CD4-positive, alpha-beta T cell treated with Interleukin-2 at 100 ng/mL for 4 hours (primary cell): ENCODE data around the gene GPC6.
"Not testable (repeated sequence)": the region's sequence is repeated elsewhere in the genome, so short reads cannot be mapped to it uniquely, and the experiment has no call there.

Experiments
- DNase-seq: peaks from one replicate; pipeline ENCODE4 v3.0.0-alpha.2; 2020; ENCODE audit warnings: low spot score

GPC6 gene

DNA sequence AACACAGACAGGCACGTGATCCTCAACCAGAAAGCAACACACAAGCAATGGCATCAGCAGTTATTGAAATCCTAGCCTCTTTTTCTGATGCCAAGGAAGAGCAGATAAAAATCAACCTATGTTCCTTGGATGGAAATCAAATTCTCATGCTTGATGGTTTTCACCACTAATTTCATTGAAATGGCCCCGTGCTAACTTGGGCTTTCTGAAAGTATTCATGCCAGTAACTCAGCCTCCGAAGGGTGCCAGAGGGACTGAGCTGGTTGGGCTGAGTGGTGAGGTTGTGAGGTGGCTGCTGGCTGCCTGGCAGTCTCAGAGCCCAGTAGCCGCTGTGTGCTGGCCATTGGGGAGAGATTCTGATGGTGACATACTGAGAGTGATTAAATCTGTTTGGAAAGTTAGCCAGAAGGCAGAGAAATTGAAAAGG lies 943.6 kb downstream of the GPC6 start:
- DNase-seq: no peak

DNA sequence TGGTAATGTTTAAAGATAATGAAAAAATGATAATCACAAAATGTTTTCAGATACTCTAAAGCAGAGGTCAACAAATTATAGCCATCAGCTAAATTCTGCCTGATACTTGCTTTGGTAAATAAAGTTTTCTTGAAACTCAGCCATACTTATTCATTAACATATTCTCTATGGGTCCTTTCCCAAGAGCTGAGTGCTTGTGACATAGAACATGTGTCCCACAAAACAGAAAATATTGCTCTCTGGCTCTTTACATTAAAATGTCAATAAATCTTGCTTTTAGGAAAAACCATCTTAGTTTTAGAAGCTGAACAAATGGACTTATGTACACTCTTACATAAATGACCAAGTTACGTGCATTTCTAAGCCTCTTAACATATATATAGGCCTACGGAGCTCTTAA lies 945.8 kb downstream of the GPC6 start:
- DNase-seq: no peak

DNA sequence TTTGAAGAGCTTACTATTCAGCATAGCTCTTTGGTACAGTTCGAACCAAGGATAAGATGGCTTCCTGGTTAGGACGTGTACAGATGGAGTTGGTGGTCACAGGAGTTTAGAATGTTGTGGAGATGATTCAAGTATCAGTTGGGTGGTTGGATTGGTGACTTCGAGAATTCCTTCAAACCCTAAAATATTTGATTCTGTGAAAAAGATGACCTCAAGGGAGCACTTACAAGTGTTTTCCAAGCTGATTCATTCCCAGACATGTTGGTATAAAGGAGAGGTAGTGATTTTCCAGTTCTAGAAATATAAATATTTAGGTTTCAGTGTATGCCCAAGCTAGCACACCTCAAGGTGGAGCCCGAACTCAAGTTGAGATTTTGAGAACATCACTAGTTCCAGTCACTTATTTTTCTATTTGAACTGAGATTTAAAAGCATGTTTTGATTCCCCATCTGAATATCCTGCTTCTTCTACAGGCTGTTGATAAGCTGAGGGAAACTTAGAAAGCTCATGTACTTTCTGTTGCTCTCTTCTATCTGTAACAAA lies 946.8 kb downstream of the GPC6 start:
- DNase-seq: no peak

DNA sequence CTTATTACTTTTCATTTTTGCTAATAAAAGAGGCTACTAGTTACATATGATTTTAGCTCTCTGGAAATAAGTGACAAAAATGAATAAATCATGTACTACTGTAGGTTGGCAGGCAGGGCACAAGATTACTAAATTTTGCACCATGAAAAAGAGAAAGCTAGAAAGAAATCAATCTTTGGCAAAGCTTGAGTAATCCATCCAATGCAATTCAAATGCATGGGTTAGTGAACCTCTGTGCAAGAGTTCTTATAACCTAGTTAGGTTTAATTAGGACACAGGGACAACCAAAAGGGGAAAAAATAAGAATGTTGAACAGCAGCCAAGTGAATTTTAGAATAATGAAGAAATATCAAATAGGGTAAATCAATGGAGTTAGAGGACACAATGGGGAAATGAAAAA lies 947.4 kb downstream of the GPC6 start:
- no peak for DNase-seq

DNA sequence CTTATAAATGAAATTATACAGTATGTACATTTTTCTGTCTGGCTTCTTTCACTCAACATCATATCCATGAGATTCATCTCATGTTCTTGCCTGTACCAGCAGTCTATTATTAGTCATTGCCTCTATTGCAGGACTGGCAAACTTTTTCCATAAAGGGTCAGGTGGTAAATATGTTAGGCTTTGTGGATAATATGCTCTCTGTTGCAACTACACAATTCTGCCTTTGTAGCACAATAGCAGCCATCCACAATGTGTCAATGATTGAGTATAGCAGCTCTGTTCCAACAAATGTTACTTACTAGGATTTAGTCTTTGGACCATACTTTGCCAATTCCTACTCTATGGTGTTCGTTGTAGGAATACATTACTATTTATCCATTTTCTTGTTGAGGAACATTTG lies 948.5 kb downstream of the GPC6 start:
- no peak for DNase-seq

DNA sequence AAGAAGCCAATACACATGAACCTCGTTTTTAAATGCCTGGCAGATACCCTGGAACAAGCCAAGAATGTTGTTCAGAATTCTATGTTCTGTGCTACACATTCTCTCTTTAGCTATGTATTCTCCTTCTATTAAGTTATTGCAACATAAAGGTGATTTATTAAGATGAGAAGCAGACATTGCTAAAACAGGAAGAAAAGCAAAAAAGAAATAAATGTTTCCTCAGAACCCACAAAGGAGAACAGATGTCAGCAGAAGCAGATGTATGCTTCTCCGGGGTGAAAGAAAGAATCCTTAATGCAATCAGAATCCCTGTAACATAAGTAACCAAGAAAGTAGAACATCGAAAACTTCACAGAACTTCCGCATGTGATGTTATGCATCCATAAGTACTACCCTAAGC lies 950.0 kb downstream of the GPC6 start:
- DNase-seq: no peak

DNA sequence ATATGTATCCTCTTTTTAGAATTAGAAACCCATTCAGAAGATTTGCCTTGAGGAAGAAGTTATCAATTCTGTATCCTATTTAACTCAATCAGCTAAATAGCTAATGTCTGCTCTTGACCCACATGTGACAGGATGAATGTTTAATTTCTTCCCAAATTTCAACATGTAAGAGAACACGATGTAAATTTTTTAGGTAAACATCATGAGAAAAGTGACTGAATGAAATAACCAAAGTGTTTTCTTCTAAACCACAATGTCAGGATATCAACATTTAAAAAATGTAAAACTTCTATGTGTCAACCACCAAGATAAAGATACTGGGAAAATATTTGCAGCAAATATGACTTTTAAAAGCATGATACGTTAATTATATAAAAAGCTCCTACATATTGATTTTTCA lies 950.4 kb downstream of the GPC6 start:
- DNase-seq: no peak

DNA sequence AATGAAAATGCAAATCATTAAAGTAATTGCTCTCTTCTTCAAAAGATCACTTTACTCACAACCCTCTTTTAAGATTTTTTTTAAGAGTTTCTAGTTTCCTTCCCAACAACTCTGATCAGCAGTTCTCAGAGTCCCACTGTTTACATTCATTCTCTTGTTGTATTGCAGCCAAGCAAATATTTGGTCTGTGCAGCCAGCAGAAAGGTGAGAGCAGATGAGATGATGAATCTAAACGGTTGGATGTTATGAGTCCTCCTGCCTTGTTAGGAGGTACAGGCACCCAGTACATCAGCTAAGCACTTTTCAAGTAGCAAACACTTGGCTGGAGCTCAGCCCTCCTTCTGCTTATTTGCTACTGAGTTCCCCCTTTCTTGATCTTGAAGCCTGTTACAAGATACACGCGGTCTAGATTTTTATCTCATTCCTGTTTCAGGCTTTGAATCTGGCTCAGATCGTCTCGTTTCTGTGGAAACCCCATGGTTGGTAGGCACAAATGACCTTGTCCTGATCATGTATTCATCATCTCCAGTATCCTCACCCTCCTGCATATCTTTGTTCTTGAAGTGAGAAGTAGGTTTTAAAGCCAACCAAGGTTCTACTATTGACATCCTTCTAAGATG lies 952.1 kb downstream of the GPC6 start:
- DNase-seq: no peak

DNA sequence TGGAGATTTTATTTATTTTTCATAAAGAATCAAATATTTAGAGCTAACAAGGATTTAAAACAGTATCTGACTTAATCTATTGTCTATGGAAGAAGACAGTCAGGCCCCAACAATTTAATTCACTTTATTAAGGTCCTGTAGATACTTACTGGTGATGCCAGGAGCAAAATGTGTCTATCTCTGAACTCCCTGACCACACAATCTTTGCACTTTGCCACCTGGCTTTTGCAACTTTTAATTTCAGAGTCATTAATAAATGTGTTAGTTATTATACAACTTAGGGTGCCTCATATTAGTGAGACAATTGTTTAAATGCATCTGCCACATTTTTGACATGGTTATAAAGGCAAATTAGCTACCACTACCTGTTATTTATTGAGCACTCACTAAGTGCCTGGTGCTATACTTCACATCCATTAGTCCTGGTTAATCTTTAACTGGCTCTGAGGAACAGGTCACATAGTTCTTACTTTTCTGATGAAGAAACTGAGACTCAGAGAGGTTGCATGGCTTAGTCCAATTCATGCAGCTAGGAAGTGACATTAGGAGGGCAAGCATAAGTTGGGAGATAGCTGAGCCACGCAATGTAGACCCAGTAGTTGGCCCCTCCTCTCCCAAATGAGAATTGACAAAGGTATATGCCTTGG lies 955.0 kb downstream of the GPC6 start:
- no peak for DNase-seq

DNA sequence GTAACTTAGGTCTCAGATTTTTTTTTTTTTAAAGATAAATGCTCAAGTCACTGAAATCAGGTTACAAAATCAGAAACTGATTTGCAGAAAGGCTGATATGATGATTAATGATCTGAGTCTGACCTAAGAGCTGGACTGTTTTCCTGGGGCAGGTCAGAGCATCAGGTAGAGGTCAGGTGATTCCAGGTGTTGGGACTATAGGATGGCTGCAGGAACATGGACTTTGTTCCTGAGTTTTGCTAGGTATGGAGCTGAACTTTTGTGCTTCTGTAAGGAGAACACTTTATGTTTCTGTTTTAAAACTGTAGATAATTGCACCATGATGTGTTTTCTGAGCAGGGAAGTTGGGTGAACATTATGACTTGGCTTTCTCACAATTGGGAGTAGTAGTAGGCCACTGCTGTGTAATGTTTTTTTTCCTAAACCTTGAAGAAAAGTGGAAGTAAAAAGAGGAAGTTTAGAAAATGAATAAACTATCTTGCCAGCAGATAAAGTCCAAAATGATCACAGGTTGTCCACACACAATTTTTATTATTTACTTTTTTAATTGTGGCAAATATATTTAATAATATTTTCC lies 955.7 kb downstream of the GPC6 start:
- no peak for DNase-seq

DNA sequence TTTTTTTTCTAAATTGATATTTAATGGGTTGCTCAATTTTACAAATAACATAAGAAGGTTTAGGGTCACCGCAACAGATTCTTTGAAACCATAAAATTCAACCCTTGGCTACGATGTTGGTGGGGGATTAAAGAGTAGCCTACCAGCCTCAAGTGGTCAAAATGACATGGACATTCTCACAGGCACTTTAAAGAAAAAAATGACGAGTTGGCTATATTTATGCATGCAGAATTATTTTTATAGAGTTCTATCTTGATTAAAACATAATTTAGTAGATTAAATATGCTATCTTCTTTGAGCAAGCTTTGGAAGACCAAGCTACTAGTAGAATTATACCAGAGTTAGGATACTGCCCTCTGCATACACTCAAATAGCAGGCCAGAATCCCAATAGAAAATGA lies 959.9 kb downstream of the GPC6 start:
- DNase-seq: no peak

DNA sequence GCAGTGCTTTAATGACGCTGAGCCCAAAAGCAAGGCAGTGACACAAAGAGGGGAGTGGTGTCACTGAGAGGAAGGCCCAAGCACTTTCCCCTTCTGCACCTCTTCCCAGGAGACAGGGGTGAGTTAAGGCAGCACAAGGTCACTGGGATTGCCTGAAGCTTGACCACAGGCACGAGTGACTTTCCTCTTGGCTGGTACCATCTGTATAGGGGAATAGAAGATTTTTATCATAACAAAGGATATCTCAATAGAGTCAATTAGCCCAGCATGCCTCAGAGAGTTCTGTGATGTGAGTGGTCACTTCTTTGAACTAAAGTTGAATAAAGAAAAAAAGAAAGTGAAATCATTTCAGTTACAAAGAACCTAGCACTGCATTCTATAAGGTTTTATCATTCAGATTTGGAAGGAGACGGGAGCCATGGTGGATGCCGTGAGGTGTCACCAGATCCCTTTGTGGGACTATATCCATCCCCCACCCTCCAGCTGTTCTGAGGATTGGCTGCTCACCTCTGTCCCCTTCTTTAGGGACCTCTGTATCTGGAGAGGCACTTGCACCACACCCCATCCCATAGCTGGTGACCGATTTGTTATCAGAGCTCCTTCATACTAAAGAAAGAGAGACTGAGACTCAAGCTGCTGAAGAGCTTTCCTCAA lies 961.7 kb downstream of the GPC6 start:
- DNase-seq: no peak

DNA sequence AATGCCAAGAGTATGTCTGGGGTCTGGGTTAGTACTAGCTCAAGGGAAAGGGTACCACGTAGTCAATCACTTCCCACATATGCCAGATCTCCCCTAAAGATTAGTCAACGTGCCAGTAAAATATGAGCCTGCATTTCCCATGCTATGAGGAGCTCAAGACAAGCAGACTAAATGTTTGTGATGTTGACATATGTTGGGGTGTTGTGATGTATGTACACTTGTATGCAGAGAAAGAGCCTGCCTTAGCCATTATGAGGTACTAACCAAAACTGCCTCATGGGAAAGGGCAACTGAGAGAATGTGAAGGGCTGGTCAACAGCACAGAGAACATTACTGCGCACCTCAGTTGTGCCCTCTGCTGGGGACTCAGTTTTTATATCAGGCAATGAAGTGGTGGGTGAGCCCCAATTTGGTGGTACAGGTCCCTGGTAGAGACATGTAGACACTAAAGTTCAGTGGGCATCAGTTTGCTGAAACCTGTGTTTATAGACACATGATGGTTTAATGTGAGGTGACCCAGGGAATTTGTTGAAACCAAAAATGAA lies 965.9 kb downstream of the GPC6 start:
- DNase-seq: no peak

DNA sequence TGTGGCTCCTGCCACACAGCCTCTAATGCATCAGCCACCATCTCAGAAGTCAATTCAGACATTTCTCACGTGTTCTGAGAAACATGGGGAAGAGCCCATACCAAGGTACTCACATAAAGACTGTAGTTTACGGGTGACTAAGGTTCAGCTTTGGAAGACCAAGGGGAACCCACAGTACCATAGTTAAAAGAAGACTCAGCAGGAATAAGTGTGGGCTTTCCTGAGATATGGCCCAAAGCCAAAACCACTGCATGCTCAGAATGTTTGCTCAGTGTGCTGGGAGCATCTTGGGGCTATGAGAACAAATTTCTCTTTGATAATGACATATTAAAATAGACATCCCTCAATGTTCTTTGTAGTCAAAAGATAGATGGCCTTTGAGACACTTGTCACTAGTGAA lies 969.1 kb downstream of the GPC6 start:
- no peak for DNase-seq

DNA sequence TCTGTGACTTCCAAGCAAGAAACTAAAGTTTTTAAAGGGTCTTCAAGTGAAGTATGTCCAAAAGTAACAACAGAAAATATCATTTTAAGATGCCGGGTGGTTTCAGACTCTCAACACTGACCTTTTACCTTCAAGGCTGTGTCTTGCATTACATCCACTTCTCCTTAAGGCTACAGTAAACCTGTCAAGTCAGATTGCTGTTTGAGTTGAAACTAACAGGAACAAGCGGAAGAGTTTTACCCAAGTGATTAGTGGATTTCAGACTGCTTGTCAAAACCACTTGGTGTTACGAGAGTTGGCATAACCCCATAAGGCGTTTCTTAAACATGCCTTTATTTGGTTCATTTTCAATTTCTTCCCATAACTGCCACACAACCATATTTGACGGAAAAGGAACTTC lies 969.8 kb downstream of the GPC6 start:
- no peak for DNase-seq

DNA sequence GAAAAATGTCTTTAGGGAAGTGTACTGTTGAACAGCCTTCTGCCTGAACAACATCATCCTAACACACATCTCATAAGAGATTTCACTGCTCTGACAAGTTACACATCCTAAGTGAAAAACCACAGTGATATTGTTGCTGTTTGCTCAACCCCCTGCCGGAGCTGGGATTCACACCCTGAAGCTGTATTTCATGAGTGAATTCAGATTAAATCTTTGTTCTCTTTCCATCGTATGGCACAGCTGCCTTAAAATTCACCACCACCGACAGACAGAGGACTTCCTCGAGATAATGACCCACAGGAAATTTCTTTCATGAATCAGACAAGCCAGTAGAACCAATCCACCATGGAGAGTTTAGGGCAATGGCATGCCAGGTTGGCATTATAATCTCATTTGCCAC lies 972.1 kb downstream of the GPC6 start:
- DNase-seq: no peak

DNA sequence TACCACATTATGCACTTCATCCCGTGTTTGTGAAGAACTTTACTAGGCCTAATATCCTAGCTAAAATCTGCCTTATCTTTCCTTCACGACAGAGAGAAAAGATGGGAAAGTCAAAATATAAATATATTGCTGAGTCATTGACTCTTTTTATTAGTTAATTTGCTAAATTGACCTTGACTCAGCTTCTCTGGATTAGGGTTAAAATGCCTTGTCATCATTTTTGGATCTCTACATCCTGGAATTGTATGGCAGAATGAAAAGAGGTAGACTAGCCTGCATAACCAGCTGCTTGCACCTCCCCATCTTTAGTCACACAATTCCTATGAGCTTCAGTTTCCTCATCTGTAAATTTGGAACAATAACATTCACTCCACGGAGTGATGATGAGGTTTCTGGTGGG lies 972.5 kb downstream of the GPC6 start:
- DNase-seq: no peak

DNA sequence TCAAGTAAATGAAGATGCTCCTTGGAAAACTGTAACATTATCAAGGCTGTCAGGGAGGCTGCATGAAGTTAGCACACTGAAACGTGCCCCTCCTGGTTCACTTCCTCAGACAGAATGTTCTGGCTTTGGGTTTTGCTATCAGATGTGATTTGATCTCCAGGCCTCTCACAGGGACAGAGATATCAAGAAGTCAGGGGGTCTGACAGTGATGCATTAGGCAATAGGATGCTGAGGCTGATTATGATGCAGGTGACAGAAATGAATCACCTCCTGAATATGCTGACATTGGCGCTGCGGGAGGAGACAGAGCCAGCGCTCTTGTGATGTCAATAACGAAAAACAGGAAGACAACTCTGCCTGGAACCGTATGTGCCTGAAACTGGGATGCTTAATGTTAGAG lies 974.4 kb downstream of the GPC6 start:
- DNase-seq: no peak

DNA sequence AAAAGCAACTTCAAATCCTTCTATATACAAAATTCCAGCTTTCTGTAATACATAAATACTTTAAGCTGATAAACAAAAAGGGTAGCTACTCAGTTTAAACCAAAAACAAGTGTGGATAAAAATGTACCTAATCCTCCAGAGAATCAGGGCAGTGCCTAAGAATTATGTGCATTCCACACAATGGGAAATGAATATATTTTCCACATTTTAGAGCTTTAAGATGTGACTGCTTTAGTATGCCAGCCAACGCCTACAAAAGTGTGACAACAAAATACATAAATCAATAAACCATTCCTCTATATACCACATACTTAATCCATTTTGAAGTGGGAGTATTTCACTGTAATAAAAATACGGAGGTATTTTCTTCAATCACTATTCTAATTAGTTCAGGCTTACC lies 977.6 kb downstream of the GPC6 start:
- no peak for DNase-seq

DNA sequence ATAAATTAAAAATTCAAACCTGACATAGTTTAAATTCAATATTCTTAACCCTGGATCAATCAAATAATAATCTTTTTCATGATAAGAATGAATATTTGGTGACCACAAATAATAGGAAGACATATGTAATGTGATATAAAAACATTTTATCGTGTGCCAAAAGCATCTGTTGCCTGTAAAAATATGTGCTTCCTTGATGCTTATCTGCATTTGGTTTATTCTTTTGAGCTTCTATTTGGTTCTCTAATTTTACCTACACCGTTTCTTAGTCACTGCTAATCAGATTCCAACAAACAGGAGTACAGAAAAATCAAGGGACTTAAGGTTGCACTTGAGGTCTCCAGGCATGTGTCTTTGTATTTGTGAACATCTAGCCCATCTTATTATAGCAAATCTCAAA lies 978.3 kb downstream of the GPC6 start:
- DNase-seq: no peak

DNA sequence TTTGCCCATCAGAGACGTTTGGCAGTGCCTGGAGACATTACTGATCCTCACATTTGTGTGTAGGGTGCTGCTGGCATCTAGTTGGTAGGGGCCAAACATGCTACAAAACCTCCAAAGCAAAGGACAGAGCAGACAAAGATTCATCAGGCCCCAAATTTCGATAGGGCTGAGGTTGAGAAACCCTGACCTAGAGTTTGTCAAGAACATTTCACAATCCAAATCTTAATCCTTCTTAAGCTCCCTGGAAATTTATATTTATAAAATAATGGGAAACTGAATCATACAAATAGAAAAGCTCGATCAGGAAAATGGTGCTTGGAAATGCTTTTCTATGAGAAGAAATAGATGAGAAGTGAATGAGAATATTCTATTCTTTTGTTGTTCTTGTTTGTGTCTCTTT lies 979.3 kb downstream of the GPC6 start:
- no peak for DNase-seq

DNA sequence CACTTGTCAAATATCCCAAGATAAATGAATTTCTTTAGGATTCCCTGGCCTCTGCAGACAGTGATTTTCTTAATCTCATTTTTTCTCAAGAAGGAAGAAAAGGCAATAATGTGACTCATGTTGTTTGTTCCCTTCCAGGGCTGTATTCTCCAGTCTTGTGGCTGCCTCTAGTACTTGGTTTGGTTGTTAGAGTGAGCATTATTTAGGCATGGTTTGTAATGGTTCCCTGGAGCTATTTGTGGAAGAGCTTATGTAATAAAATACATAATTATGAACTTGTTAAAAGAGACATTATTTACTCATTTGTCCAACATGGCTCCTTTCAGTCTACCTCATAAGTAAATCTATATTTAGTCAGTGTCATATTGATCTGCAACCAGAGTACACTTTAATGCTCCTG lies 982.5 kb downstream of the GPC6 start:
- DNase-seq: no peak

DNA sequence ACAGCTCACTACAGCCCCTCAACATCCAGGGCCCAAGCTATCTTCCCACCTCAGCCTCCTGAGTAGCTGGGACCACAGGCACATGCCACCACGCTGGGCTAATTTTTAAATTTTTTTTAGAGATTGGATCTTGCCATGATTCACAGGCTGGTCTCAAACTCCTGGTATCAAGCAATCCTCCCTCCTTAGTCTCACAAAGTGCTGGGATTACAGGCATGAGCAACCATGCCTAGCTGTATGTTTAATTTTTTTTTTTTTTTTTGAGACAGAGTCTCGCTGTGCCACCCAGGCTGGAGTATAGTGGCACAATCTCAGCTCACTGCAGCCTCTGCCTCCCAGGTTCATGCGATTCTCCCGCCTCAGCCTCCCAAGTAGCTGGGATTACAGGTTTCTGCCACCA lies 983.3 kb downstream of the GPC6 start:
- not testable (repeated sequence) for DNase-seq
